Measurements from ENCODE around the gene PIEZO1. TPM values are rescaled to one million over a fixed set of nuclear protein-coding genes. Genes with fewer than 3 reads are reported as not detected.

Gene PIEZO1
- total and polyA plus RNA-seq, 9 of the 15 experiments (the other 6 are each of a cell fraction or from before 2014, with no cell fraction given) = 3.6 to 432 (median 131) TPM

DNA sequence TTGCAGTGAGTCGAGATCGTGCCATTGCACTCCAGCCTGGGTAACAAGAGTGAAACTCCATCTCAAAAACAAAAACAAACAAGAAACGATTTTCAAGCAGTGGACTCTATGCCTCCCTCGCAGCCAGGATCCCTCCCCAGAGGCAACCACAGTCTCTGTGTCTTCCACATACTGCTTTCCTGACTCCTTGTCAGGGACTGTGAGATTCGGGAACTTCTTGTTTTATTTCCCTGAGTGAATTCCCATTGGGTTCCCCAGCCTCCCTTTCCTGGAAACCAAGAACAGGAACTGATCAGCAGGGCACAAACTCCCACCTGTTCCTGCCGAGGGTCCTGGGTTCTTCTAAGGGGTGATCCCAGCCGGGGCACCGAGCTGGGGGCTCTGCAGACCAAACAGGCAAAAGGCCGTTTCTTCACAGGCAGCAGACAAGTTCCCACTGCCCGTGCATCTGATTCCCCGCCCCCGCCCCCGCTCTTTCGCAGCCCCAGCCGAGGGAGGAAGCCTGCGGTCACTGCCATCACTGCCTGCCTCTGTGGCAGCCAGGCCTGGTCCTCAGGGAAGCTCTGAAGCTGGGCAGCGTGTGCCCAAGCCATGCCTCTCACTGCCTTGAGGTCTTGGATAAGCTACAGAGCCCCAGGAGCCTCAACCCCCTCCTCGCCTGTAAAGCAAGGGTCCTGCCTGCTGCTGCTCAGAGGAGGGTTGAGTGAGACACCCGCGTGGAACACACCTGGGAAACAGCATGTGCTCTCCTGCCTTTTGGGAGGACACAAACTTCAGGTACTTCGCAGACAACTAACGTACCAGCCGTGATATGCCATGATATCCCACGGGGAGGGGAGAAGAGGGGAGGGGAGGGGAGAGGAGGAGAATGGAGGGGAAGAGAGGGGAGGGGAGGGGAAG, 5.5 kb upstream of the PIEZO1 start (continued):
- TF ChIP-seq E2F6 (IDR thresholded peaks at IDR 0.05; ENCODE audit: borderline replicate concordance in 1 of 2, extremely low read depth in 1 of 2, insufficient read depth in 1 of 2, insufficient read length in 1 of 2, low read depth in 1 of 2, low read length in 1 of 2, poor library complexity in 1 of 2, severe bottlenecking in 1 of 2) = peak in 1 of 2 experiments; percentile 55
- no peak for TF ChIP-seq ZNF24 (IDR thresholded peaks at IDR 0.05)
- TF ChIP-seq ZNF449 (CRISPR knock-in tag; IDR thresholded peaks at IDR 0.05) = no peak
- no peak for TF ChIP-seq ATF3 (IDR thresholded peaks at IDR 0.05)
- TF ChIP-seq ATF3 (CRISPR knock-in tag; conservative IDR thresholded peaks at IDR 0.05) = no peak
- TF ChIP-seq C11orf30 (IDR thresholded peaks at IDR 0.05; ENCODE audit: low read depth) = no peak
- no peak for TF ChIP-seq ZNF165 (CRISPR knock-in tag; IDR thresholded peaks at IDR 0.05; ENCODE audit: borderline replicate concordance)
- TF ChIP-seq TBP (optimal IDR thresholded peaks at IDR 0.05; ENCODE audit: low read depth, low read length) = no peak
- no peak for TF ChIP-seq ZNF274 (IDR thresholded peaks at IDR 0.05; ENCODE audit: borderline replicate concordance, low read depth, low read length)
- TF ChIP-seq ZNF780A (CRISPR knock-in tag; IDR thresholded peaks at IDR 0.05) = no peak
- no peak for TF ChIP-seq CBFB (CRISPR knock-in tag; IDR thresholded peaks at IDR 0.05)
- TF ChIP-seq IRF2 (CRISPR knock-in tag; IDR thresholded peaks at IDR 0.05) = no peak
- TF ChIP-seq HMBOX1 (IDR thresholded peaks at IDR 0.05) = no peak
- no peak for TF ChIP-seq SMAD4 (CRISPR knock-in tag; conservative IDR thresholded peaks at IDR 0.05)
- peak; percentile 71; the same call in 1 of the 2 replicates for TF ChIP-seq HDGF (IDR thresholded peaks at IDR 0.05)
- TF ChIP-seq ARID3B (CRISPR knock-in tag; IDR thresholded peaks at IDR 0.05; ENCODE audit: borderline replicate concordance) = no peak
- TF ChIP-seq, protein P1, sequence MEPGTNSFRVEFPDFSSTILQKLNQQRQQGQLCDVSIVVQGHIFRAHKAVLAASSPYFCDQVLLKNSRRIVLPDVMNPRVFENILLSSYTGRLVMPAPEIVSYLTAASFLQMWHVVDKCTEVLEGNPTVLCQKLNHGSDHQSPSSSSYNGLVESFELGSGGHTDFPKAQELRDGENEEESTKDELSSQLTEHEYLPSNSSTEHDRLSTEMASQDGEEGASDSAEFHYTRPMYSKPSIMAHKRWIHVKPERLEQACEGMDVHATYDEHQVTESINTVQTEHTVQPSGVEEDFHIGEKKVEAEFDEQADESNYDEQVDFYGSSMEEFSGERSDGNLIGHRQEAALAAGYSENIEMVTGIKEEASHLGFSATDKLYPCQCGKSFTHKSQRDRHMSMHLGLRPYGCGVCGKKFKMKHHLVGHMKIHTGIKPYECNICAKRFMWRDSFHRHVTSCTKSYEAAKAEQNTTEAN (CRISPR knock-in tag; IDR thresholded peaks at IDR 0.05) = no peak
- TF ChIP-seq NELFE (IDR thresholded peaks at IDR 0.05; ENCODE audit: insufficient read depth, insufficient read length) = no peak
- no peak for TF ChIP-seq USF2 (CRISPR knock-in tag; IDR thresholded peaks at IDR 0.05)
